GM15510 (cell line): ENCODE results near the gene ACOX3.
A peak's percentile ranks its signal among the peaks of the same experiment; 100 is the strongest.

Experiments
- POLR2A ChIP-seq: IDR thresholded peaks from 3 replicates; pipeline ENCODE4 v1.6.1; 2011; ENCODE audit warnings: borderline replicate concordance; ENCODE audit not compliant: insufficient read length; ENCODE audit errors: extremely low read depth

The ACOX3 gene

DNA sequence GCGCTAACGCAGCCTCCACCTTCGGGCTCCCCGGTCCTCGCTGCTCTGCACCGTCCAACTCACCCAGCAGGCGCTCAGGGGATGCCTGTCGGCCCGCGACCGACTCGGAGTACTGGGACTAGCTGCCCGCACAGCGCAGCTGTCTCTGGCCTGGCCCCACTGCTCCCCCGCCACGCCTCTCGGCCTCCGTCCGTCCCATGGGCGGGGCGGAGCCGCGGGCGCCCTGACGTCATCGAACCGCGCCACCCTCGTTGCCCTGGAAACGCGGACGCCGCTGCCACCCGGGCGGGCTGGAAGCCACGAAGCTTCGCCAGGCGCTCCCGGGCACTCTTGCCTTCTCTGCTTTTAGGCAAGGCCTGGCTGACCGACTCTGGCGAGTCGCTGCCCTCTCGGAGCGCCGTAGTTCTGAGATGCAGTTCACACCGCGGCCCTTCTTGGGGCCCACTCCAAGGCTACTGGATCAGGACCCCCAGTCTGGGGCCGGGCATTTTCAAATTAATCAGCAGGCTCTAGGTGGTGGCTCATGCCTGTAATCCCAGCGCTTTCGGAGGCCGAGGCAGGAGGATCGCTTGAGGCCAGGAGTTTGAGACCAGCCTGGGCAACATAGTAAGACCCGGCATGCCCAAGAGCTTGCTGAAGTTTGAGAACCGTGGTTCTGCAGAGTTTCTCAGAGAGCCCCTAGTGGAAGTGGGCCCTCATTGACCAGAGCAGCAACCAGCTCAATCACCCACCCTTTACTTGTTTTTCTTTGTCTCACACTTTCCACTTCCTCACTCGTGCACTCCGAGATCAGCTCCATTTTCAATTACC is 12.0 kb downstream of the ACOX3 start:
- TF ChIP-seq POLR2A, result peak; percentile 80

DNA sequence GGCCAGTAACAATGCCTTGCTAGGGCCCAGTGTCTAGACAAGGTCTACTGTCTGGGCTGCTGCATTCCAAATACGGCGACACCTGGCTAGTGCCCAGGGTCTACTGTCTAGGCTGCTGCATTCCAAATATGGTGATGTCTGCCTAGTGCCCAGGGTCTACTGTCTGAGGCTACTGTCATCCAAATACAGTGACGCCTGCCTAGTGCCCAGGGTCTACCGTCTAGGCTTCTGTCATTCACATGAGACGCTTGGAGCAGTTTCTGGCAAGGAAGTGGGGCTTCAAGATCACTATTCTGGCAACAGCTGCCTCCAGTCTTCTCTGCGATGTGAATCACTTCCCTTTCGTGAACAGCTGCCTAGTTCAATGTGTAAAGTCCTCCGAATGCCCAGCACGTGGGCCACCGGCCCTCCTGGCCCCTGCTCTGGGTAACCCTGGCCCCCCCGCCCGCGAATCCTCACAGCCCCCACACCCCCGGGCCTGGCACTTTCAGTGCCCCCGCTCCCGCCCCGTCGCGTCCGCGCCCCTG is 12.7 kb downstream of the ACOX3 start:
- TF ChIP-seq POLR2A, result no peak

DNA sequence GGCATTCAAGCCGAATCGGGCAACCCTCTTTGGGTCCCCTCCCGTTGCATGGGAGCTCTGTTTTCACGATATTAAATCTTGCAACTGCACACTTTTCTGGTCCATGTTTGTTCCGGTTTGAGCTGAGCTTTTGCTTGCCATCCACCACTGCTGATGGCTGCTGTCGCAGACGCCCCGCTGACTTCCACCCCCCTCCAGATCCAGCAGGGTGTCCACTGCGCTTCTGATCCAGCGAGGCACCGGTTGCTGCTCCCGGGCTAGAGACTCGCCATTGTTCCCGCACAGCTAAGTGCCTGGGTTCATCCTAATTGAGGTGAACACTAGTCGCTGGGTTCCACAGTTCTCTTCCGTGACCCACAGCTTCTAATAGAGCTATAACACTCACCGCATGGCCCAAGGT is 13.3 kb downstream of the ACOX3 start:
- no peak for TF ChIP-seq POLR2A

DNA sequence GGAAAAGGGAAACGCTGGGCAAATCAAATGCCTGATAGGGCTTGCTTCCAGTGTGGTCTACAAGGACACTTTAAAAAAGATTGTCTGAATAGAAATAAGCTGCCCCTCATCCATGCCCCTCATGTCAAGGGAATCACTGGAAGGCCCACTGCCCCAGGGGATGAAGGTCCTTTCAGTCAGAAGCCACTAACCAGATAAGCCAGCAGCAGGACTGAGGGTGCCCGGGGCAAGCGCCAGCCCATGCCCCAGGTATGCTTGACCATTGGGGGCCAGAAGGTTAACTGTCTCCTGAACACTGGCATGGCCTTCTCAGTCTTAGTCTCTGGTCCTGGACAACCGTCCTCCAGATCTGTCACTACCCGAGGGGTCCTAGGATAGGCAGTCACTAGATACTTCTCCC is 17.7 kb downstream of the ACOX3 start:
- no peak for TF ChIP-seq POLR2A

DNA sequence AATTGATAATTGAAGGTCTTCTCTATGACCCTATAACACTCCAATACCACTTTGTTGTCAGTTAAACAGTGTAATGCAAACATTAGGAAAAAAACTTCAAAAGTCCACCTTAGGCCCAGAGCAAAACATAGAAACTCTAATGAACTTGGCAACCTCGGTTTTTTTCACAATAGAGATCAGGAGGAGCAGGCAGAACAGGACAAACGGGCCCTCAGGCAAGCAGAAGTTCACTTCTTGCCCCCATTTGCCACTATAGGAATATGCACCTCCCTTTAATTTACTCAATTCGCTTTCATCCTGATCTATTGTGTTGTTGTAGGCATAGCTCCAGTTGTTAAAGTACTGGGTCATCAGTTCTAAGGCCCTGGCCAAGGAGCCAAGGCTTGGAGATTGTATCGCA is 18.2 kb downstream of the ACOX3 start:
- no peak for TF ChIP-seq POLR2A

DNA sequence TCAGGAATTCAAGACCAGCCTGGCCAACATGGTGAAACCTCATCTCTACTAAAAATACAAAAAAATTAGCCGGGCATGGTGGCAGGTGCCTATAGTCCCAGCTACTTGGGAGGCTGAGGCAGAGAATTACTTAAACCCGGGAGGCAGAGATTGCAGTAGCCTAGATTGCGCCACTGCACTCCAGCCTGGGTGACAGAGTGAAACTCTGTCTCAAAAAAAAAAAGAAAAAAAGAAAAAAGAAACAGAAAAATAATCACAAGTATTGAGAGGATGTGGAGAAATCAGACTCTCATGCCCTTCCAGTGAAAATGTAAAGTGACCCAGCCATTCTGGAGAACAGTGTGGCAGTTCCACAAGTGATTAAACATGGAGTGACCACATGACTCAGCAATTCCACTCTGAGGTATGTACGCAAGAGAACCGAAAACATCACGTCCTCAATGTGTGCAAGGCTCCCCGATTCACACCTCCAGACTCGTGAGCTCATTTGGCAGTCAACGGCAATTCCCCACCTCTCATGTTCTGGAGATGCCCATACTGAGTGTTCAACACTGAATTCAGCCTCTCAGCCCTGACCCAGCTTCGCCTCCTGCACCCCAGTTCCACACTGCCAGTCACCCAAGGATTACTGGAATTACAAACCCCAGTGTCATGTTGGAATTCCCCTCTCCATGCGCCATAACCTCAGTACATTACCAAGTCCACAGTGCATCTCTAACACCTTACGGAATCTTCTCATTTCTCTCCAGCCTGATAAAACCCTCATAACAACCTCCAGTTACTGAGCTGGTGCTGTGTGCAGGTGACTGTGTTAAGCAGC is 21.1 kb downstream of the ACOX3 start:
- TF ChIP-seq POLR2A, result no peak

DNA sequence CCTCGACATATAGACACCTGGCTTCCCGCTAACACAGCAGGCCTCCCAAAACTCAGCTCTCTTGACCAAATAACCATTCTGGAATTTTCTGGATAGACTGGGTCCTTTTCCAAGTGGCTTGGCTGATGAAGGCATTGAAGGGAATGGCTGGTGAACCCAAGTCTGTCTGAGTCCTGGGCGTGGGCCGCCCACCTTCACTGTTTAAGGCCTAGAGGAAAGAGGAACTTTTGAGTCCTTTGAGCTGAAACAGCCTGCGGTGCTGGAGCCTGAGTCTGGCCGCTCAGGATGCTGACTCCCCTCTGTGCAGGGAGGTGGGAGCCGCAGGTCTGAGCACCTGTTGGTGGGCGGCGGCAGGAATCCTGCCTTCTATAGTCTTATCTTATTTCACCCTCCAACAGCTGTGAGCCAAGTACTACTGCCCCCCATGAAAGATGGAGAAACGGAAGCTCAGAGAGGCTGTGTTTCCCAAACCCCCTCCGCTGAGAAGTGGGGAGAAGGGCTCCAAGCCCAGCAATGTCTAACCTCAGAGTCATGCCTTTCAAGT is 23.4 kb downstream of the ACOX3 start:
- TF ChIP-seq POLR2A, result no peak

DNA sequence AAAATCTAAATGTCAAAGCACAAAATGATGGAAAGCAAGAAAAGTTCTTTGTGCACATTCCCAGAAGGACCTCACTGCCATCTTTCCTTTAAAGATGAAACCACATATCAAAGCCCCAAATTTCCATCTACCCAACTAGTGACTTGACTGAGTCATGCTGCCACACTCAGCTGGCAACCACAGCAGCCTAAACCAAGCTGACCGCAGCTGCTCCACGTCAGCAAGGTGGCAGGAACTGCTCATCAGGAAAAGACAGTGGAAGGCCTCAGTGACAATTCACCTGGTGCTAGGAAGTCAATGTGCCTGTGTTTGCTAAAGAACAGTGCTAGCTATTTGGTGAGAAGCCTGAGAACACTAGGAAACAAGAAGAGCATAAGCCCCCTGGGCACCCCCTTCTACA is 26.1 kb downstream of the ACOX3 start:
- no peak for TF ChIP-seq POLR2A

DNA sequence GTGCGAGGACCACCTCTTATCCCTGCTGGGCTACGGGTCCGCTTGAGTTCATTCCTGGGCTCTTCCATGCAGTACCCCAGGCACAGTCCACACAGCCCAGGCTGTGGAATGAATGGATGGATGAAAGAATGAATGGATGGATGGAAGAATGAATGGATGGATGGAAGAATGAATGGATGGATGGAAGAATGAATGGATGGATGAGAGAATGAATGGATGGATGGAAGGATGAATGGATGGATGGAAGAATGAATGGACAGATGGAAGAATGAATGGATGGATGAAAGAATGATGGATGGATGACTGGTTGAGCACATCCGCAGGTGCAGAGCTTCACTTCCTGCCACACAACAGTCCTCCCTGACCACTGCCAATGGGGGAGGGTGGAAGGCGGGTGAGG is 28.2 kb downstream of the ACOX3 start:
- no peak for TF ChIP-seq POLR2A

DNA sequence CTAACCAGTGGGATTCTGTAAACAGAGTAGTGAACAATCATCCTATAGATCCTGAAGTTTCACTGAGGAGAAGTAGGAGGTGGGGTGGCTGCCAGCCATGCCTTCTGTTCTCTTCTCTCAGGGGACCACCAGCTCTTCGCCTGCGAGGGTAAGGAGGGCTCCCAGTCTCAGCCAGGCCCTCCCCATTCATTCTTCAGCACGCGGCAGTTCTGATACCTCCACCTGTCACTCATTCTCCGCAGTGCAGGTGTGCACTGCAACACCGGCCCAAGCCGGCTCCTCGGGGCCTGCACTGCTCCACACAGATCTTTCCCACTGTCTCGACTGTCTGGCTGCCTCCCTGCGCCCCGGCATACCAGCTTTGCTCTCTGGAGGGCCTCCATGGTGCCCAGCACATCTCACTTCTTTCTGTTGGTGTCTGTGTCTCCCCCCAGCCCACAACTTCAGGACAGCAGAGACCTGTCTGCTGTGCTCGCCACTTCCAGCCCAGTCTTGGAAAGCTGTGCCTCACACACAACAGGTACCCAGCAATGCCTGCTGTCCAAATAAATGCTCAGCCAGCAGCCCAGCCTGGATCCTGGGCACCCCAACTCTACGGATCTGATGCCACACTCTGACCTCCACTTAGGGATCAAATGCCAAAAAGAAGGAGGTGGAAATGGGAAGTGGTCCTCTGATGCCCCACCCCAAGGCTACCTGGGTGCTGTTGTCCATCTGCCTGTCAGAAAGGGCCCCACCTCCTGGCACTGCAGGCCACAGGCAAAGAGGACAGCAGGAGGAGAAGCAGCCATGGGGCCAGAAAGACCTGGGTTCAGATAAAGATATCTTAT is 29.0 kb downstream of the ACOX3 start:
- TF ChIP-seq POLR2A, result no peak

DNA sequence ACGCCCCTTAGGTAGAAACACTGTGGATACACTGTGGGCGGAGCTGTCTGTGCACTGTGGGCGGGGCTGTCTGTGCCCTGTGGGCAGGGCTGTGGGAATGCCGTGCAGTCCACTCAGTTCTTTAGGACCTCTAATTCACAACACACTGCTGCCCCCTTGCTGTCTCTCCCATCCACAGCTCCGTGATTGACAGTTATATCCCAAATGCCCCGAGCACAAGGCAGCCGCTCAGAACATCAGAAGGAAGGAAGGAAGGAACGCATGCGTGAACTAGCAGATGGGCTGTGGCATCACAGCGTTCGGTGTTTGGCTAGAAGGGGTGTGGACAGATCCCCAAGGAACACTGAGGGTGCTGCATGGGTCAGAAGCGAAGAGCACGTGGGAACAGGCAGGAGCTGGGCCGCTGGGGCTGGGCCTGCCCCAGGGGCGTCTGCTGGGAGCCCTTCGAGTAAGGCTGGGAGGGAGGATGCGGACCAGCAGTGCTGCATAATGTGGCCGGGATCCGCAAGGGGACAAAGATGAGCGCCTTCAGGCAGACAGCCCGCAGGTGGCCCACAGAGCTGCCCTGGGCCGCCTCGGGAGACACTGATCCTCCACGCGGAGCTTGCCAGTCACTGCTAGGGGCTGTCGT is 29.8 kb downstream of the ACOX3 start:
- no peak for TF ChIP-seq POLR2A

DNA sequence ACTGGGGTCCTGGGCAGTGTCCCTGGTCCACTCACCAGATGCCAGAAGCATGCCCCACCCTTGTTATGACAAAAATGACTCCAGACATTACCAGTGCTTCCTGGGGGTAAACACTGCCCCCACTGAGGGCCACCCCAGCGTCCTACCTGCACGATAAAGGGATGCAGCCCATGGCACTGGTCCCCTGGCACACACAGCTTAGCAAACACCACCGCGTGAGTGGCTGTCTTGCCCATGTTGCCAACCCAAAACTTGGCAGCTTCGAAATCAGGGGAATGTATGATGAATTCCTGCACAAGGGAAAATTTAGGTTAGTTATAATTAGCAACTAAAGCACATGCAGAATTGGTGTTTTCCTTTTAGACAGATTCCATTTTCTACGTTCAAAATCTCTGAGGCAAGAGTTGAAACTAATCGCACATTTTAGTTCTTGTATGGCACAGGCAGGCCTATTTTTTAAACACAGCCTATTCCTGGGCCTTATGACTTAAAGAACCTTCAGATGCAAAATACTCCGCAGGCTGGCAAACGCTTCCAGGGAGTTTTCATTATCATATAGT is 30.4 kb downstream of the ACOX3 start:
- no peak for TF ChIP-seq POLR2A

DNA sequence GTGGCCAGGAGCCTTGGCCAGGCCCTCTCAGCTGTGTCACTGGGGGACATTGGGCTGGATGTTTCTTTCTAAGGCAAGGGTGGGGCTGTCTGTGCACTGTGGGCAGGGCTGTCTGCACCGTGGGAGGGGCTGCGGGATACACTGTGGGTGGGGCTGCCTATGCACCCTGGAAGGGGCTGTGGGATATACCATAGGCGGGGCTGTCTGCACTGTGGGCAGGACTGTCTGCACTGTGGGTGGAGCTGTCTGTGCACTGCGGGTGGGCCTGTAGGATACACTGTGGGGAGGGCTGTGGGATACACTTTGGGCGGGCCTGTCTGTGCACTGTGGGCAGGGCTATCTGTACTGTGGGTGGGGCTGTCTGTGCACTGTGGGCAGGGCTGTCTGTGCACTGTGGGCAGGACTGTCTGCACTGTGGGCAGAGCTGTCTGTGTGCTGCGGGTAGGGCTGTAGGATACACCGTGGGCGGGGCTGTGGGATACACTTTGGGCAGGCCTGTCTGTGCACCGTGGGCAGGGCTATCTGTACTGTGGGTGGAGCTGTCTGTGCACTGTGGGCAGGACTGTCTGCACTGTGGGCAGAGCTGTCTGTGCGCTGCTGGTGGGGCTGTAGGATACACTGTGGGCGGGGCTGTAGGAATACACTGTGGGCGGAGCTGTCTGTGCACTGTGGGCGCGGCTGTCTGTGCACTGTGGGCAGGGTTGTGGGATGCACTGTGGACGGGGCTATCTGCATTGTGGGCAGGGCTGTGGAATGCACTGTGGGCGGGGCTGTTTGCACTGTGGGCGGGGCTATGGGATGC is 31.1 kb downstream of the ACOX3 start:
- no peak for TF ChIP-seq POLR2A
